GM21367 (cell line): ENCODE data around the gene RNF227.

Experiments
- ATAC-seq: cut with Tn5 transposase; IDR thresholded peaks from one replicate; pipeline ENCODE4 v1.9.1; 2021; ENCODE audit not compliant: unreplicated experiment

Gene RNF227

GRCh38 chr17:7889166-7889955, 26.7 kb downstream of the RNF227 start:
- no peak for ATAC-seq

DNA sequence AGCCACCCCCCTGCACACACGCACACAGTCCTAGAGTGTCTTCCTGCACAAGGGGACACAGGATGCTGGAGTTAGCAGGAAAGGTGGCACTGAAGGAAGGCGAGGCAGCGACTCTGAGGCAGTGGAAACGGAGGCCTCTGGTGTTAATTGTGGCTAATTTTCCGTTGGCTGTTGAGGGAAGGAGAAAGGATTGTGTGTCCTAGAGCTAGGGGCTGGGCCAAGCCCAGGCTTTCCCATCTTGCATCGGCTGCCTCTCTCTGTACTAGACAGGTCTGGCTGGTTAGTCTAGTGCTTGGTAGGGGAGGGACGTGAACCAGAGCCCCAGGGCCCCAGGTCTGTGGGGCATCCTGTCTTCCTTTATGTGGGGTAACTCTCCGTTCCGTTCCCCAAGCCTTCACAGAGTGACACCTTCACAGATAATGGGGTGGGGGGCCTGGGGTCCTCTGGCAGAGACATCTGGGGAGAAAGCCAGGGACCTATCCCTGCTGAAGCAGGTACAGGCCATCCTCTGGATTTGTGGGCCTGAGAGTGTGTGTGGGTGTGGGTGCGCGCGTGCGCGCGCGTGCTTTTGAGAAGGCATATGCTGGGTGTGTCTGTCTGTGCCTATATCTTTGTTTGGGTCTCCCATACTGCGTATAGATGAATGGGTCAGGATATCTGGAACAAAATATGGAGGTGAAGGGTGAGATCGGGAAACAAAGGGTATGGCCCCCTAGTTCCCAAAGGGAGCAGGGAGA, 27.7 kb downstream of the RNF227 start, which contains the start of gene CHD3:
Gene CHD3 (plus strand): TSS at position 606 of the 737 bp plus-strand sequence. CDS start 212 bp downstream, outside the sequence.
- ATAC-seq: no peak

DNA sequence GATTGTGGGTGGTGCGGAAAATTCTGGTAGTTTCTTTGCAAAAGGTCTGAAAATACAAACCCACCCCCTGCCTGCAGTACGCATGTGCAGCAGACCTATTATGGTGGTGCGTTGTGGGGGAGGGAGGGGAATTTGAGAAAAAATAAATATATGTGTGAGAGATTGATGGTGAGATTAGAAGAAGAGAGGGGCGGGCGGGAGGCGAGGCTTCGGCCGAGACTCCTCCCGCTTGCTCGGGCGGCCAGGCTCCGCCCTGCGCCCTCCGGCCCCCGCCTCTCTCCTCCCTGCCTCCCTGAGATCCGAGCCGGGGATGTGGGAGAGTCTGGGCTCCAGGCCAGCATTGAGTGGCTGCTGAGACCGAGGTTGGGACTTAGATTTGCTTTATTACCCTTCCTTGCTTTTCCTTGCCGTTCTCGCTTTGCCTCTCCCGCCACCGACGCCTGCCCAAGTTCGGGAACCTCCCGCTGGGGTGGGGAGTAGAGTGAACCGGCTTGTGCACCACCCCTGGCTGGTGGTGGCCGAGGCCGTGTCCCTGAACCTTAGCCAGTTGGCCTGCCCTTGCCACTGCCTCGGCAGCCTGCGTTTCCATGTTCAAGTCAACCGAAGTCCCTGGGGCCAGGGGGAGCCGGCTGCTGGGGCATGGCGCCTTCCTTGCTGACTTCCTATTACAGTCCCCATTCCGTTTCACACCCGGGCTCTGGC, 28.5 kb downstream of the RNF227 start:
- no peak for ATAC-seq

DNA sequence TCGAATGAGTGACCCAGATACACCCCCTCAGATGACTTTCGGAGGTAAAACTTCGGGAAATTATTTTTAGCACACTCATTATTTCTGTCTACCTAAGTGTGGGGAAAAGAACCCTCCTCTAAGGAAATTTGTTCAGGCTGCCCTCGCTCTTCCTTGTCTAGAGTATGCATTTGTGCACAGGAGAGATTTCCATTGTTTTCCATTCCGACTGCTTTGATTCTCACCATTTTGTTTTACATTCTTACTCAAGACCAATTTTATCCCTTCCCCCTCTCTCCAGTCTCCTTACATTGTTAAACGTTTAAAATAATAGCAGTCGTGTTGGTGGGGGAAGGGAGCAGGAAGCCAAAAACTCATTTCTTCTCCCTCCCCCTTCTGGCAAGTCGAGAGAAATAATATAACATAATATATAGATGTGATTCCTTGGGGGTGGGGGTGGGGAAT, 29.0 kb downstream of the RNF227 start:
- ATAC-seq: no peak

- ATAC-seq: no peak
Observed at GRCh38 chr17:7886227-7887037, 29.7 kb downstream of the RNF227 start.

GRCh38 chr17:7885367-7886226, 30.5 kb downstream of the RNF227 start:
- no peak for ATAC-seq

DNA sequence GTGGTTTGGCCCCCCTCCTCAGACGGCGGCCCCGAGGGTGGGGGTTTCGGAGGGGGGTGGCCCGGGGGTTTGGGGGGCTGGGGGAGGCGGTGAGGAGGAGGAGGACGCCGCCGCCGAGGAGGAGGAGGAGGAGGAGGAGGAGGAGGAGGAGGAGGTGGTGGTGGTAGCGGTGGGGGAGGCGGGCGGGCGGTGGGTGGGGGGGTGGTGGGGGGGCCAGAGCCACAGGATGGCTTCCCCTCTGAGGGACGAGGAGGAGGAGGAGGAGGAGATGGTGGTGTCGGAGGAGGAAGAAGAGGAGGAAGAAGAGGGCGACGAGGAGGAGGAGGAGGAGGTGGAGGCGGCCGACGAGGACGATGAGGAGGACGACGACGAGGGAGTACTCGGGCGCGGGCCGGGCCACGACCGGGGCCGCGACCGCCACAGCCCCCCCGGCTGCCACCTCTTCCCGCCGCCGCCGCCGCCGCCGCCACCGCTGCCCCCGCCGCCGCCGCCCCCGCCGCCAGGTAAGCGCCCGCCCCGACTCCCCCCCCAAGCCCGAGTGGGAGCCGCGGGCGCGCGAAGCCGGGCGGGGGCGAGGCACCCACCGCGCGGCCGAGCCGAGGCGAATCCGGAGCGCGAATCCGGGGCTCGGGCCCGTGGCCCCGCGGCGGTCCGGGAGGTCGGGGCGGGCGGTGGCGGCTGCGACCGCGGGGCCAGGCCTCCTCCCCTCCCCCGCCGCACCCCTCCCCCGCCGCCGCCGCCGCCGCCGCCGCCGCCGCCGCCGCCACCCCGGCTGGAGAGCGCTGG, 31.3 kb downstream of the RNF227 start:
- ATAC-seq: no peak

DNA sequence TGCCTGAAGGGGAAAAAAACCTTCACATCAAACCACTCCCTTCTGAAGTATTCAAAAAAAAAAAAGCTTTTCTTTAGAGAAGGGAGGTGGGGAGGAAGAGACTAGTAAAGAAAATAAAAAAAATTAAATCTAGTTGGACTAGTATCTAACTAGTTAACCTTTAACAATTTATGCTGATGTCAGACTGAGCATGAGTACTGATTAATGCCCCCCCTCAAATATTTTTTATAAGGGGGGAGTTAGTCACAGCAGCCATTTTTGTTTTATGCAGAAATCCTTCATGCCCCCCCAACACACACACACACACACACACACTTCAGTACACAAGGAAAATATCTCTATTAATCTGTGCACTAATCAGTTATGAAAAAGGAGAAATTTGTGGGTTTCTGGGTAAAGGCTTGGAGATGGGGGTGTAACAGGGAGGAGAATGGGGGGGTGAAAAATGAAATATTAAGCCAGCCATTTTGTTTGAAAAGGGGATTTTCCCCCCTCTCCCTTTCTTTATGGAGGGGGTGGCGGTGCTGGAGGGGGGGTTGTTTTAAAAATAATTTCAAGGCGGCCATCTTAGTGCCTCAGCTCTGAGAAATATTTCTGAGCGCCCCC, 32.2 kb downstream of the RNF227 start:
- no peak for ATAC-seq

DNA sequence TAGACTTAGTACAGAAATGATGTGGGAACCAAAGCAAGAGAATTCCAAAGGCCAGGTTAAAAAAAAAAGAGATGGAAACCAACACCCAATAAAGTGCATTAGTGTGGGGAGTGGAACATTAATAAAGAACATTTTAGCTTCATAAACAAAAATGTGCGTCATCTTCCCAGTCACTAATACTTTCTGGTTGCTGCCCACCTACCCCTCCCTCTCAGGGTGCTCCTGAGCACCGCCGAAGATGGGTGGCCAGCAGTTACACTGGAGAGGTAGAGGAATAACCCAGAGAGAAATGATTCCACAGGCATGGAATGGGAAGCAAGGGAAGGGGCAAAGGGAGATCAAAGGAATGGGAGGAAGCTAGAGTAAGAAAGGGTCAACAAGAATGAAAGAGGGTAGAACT, 33.5 kb downstream of the RNF227 start:
- no peak for ATAC-seq

- no peak for ATAC-seq
Observed at GRCh38 chr17:7882068-7882467, 34.0 kb downstream of the RNF227 start.

DNA sequence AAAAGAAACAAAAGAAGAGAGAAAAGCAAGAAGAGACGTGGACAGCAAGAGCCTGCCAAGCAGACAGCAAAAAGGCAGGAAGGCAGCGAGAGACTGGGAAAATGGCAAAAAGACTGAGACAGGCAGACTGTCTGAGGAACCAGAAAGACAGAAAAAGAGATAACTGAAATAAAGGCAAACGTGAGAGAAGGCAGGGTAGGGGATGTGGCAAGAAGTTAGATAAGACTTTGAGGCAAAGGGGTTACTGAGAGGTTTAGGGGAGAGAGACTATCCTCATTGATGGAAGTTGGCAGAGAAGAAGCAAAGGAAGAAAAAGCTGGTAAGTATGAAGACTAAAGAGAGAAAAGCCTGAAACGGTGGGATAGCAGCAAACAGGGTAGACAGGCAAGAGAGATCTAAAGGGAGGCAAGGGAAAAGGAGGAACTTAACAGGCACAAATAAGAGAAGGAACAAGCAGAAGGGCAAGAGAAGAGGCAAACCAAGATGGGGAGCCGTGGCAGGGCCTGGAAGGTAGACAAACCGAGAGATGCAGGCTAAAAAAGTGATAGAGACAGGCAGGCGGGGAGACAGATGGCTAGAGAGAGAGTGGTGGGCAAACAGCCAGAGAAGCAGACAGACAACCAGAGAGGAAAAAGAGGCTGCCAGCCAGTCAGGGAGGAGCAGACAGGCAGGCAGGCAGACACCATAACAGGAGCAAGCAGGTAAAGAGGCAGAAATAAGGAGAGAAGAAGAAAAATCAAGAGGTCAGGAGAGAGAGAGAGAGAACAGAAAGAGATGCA, 34.6 kb downstream of the RNF227 start:
- ATAC-seq: no peak

GRCh38 chr17:7880076-7880868, 35.8 kb downstream of the RNF227 start:
- ATAC-seq: no peak

DNA sequence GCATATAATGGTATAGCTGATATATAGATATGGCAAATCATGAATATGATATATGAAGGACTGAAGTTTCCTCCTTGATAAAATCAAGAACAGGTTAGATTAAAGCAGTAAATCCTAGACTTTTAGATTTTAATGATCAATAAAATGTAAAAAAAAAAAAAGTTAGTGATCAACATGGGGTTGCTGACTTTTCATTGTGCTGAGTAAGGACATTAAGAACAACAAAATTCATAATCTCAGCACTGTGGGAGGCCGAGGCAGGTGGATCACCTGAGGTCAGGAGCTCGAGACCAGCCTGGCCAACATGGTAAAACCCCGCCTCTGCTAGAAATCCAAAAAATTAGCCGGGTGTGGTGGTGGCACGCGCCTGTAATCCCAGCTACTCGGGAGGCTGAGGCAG, 37.9 kb downstream of the RNF227 start:
- ATAC-seq: no peak

GRCh38 chr17:7875804-7876370, 40.2 kb downstream of the RNF227 start:
- ATAC-seq: no peak

DNA sequence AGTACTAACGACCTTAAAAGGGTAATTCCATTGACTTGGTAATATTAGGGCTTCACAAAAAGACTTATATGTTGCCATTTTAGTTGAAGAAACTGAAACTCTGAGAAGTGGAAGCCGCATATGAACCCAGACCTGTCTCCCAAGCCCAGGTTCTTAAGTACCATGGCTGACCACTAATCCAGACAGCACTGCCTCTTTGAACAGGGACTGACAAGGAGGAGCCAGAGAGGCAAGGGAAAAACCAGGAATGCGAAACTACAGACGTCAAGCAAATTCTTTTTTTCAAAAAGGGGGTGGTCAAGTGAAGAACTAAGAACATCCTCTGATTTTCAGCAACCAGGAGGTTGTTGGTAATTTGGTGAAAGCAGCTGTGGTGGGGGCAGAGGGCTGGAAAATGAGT, 43.0 kb downstream of the RNF227 start:
- ATAC-seq: no peak

DNA sequence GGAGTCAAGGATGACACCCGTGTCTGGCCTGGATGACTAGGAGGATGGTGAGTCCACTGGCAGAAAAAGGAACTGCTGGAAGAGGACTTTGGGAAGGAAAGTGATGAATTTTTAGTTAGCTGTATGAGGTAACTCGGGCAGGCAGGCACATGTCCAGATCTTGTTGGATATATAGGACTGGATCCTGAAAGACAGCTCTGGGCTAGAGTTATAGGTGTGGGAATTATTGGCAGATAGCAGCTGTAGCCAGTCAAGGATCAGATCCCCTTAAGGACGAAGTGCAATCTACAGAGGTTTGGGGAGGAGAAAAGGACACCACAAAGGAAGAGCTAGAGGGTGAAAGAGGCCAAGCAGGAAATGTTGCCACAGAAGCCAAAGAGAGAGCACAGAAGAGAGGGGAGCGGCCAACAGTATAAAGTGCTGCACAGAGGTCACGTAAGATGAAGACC, 48.2 kb downstream of the RNF227 start:
- ATAC-seq: no peak
